GM18870 (cell line): ENCODE results near the gene GNB5.
A peak's percentile ranks its signal among the peaks of the same experiment; 100 is the strongest.

Experiments used
- ATAC-seq: cut with Tn5 transposase; IDR thresholded peaks from one replicate; pipeline ENCODE4 v1.9.1; 2021; ENCODE audit warnings: moderate library complexity; ENCODE audit not compliant: unreplicated experiment

GNB5 gene

GRCh38 chr15:52115598-52116427, 75.4 kb downstream of the GNB5 start:
- ATAC-seq = no peak

GRCh38 chr15:52114261-52115055, 76.7 kb downstream of the GNB5 start:
- no peak for ATAC-seq

- ATAC-seq = no peak
Measured at GRCh38 chr15:52113708-52114107, 77.5 kb downstream of the GNB5 start.

- ATAC-seq = no peak
Measured at GRCh38 chr15:52113235-52113634, 78.0 kb downstream of the GNB5 start.

GRCh38 chr15:52112203-52112750, 78.9 kb downstream of the GNB5 start:
- ATAC-seq = no peak

GRCh38 chr15:52111517-52112202, 79.5 kb downstream of the GNB5 start:
- no peak for ATAC-seq

GRCh38 chr15:52109559-52110451, 81.4 kb downstream of the GNB5 start:
- peak; percentile 59 for ATAC-seq

GRCh38 chr15:52107238-52107637, 84.0 kb downstream of the GNB5 start:
- ATAC-seq = no peak

GRCh38 chr15:52106641-52107040, 84.6 kb downstream of the GNB5 start:
- ATAC-seq = no peak

- ATAC-seq = no peak
Measured at GRCh38 chr15:52105846-52106245, 85.3 kb downstream of the GNB5 start.

GRCh38 chr15:52104532-52105004, 86.6 kb downstream of the GNB5 start:
- ATAC-seq = no peak

GRCh38 chr15:52103217-52104207, 87.7 kb downstream of the GNB5 start:
- ATAC-seq = peak; percentile 85

GRCh38 chr15:52102463-52102862, 88.7 kb downstream of the GNB5 start:
- ATAC-seq = no peak

GRCh38 chr15:52101542-52102323, 89.5 kb downstream of the GNB5 start:
- ATAC-seq = no peak

GRCh38 chr15:52100807-52101442, 90.3 kb downstream of the GNB5 start:
- ATAC-seq = no peak

GRCh38 chr15:52099651-52100272, 91.4 kb downstream of the GNB5 start:
- ATAC-seq = no peak

- ATAC-seq = no peak
Measured at GRCh38 chr15:52098323-52098722, 92.9 kb downstream of the GNB5 start.
